GM19452 (cell line): ENCODE results near the gene SEC23B.
A peak's percentile ranks its signal among the peaks of the same experiment; 100 is the strongest.
"Not testable (repeated sequence)": the region's sequence is repeated elsewhere in the genome, so short reads cannot be mapped to it uniquely, and the experiment has no call there.

Experiments
- ATAC-seq: cut with Tn5 transposase; IDR thresholded peaks from one replicate; pipeline ENCODE4 v1.9.1; 2021; ENCODE audit not compliant: unreplicated experiment

Gene SEC23B

DNA sequence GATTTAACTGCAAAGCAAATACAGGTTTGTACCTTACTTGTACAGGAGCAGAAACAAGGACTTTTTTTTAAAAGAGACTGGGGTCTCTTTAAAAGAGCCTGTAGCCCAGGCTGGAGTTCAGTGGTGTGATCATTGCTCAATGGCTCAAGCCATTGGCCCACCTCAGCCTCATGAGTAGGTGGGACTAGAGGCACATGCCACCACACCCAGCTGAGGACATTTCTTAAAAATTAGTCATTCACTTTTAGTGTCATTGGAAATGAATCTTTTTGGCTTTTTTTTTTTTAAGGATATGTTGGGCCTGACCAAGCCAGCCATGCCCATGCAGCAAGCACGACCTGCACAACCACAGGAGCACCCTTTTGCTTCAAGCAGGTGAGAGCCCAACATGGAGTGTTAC lies 16.9 kb downstream of the SEC23B start:
- ATAC-seq: no peak

GRCh38 chr20:18526761-18527160 lies 19.0 kb downstream of the SEC23B start:
- ATAC-seq: not testable (repeated sequence)

DNA sequence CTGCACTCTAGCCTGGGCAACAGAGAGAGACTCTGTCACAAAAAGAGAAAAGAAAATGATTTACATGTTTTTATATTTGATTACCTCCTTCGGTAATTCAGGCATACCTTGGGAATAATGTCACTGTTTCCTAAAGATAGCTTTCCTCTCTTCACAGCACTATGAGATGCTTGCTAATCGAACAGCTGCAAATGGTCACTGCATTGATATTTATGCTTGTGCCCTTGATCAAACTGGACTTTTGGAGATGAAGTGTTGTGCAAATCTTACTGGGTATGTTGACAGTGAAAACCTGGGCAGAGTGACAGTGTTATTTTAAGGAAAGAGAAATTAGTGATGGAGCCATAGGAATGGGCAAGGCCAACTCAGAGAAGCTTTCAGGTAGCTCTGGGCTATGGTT lies 19.6 kb downstream of the SEC23B start:
- no peak for ATAC-seq

GRCh38 chr20:18527836-18528235 lies 20.1 kb downstream of the SEC23B start:
- no peak for ATAC-seq

DNA sequence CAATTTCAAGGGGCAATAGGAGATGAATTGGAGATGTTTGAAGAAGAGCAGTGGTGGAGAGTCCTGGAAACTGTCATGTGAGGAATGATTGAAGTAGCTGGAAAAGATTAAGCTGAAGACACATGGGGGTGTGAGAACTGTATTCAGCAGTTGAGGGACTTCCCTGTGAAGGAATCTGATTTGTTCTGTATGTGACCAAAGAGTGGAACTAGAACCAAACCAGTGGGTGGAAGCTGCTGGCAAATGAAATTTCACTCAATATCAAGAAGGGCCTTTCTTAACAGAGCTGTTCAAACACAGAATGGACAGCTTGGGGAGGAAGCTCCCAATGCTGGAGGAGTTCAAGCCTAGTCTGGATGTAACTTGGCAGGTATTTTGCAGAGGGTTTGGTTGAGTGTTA lies 21.3 kb downstream of the SEC23B start:
- no peak for ATAC-seq

DNA sequence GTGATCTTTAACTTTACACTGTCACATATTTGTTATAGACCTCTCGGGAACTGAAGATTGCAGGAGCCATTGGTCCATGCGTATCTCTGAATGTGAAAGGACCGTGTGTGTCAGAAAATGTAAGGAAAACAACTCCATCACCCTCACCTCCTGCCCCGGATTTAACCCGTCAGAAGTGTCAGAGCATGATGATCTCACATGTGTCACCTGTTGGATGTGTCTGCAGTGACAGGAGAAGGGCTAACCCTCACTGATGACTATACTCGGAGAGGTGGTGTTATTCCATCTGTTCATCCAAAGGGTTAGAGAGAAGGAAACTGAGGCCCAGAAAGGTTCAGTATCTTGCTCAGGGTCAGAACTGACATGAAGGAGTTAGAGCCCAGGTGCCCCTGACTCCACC lies 24.9 kb downstream of the SEC23B start:
- no peak for ATAC-seq

GRCh38 chr20:18533491-18533890 lies 25.8 kb downstream of the SEC23B start:
- ATAC-seq: no peak

- no peak for ATAC-seq
These were observed 26.4 kb downstream of the SEC23B start for GRCh38 chr20:18533978-18534644.

GRCh38 chr20:18537651-18538050 lies 29.9 kb downstream of the SEC23B start:
- ATAC-seq: no peak

GRCh38 chr20:18541741-18542140 lies 34.0 kb downstream of the SEC23B start:
- no peak for ATAC-seq

- ATAC-seq: no peak
These were observed 35.5 kb downstream of the SEC23B start for GRCh38 chr20:18543216-18543615.

GRCh38 chr20:18543932-18544331 lies 36.2 kb downstream of the SEC23B start:
- ATAC-seq: no peak

GRCh38 chr20:18545566-18545965 lies 37.8 kb downstream of the SEC23B start:
- no peak for ATAC-seq

GRCh38 chr20:18548465-18548864 lies 40.7 kb downstream of the SEC23B start:
- no peak for ATAC-seq

GRCh38 chr20:18553746-18554145 lies 46.0 kb downstream of the SEC23B start:
- ATAC-seq: no peak

- peak; percentile 99 for ATAC-seq
These were observed 59.4 kb downstream of the SEC23B start, which contains the start of gene SMIM26 for GRCh38 chr20:18566892-18567738. TSS of gene SMIM26 (plus strand) at chr20:18567432. CDS start at chr20:18567479, 47 bp downstream.

DNA sequence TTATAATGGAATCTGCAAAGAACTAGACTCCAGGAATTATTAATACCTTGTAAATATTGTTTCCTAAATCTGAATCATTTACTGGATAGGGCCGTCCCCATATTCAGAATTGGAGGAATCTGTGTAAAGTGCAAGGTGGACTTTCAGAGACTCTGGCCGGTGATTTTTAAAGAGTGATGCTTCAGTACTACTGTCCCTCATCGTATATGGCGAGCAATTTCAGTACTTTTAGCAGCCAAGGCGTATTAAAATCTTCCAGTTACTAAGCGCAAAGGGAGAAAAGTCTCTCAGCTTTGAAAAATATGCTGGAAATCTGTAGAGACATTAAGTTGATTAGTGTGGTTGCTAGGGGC lies 60.0 kb downstream of the SEC23B start:
- ATAC-seq: peak; percentile 18

DNA sequence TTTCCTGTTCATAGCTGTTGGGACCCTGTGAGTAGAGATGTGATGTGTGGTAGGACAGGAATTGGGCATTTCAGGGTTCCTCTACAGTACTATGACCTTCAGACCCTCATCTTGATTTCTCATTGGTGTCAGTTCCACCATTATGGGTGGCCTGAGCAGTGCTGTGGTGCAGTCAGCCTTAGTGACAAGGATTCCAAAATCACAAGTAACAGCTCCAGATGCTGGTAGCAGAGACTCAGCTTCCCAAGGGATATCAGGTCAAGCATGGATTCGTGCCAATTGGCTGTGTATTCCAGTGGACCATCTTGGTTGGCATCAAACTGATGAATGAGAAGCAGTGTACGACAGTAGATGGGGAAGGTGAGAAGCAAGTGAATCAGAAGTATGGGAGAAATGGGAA lies 63.3 kb downstream of the SEC23B start:
- no peak for ATAC-seq

DNA sequence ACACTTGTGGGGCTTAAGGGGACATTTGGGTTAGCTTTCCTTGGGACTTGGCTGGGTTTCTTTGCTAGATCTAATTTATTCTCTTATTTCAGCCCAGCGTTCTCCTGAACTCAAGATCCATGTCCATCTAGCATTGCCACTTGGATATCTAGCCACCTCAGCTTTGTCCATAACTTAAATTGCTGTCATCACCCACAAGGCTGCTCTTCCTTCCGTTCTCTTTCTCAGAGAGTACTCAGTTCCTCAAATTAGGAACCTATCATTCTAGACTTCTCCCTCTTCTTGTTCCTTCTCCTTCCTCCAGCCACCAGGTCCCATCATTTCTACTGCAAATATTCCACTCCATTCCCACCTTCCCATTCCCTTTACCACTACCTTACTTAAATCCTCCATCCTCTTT lies 63.8 kb downstream of the SEC23B start:
- ATAC-seq: no peak

GRCh38 chr20:18577942-18578341 lies 70.2 kb downstream of the SEC23B start:
- no peak for ATAC-seq

DNA sequence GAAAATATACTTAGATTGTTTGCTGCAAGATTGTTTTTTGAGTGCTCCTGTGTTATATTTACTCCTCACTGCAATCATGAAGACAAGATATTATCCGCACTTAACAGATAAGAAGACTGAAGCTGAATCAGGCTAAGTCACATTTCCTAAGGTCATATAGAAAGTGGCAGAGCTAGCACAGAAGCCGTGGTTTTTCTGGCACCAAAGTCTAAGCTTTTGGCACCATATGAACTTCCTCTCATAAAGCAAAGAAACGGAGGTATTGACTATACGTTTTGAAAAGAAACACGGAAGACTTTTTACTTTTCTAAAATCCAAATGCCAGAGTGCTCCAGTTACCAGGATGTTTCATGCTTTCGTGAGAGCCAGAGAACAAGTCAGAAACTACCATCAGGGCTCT lies 70.8 kb downstream of the SEC23B start:
- no peak for ATAC-seq

DNA sequence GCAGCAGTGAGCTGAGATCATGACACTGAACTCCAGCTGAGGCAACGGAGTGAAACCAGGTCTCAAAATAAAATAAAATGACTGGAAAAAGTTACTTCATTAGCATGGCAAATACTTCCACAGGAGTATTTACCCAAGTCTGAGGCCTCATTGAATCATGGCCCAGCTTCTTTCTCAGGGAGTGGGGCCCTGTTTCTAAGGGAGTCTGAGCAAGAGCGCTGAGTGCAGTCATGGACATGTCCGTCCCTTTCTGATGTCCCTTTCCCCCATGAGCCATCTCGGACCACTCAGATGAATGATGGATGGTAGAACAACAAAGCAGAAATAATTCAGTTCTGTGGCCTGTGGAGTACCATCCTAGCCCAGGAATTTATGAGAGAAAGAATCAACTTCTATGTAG lies 72.3 kb downstream of the SEC23B start:
- ATAC-seq: no peak
